ENCODE results near the gene GLP1R.

The GLP1R gene

DNA sequence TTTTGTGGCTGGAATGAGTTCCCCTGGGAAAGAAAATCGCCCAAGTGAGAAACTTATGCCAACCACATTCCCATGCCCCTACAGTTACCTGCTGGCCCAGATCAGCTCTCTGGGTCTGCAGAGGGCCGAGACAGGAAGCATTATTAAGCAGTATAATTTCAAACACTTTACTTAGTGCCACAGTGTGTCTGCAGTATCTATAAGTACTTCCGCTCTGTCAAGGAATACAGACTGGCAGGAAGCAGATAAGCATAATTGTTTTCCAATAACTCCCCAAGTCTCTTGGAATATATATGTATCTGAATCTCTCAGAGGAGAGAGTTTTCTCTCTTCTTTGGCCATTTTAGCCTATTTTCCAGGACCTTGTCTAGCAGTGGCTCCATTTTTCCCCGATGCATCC is 41.5 kb downstream of the GLP1R start (continued):
- TF ChIP-seq WT1 (tag by site-specific recombination; IDR thresholded peaks at IDR 0.05) (no peak), ZFP69B (tag by site-specific recombination; IDR thresholded peaks at IDR 0.05) (no peak), BCL11B (tag by site-specific recombination; IDR thresholded peaks at IDR 0.05; ENCODE audit: low read depth) (no peak), RBAK (tag by site-specific recombination; IDR thresholded peaks at IDR 0.05) (no peak)

DNA sequence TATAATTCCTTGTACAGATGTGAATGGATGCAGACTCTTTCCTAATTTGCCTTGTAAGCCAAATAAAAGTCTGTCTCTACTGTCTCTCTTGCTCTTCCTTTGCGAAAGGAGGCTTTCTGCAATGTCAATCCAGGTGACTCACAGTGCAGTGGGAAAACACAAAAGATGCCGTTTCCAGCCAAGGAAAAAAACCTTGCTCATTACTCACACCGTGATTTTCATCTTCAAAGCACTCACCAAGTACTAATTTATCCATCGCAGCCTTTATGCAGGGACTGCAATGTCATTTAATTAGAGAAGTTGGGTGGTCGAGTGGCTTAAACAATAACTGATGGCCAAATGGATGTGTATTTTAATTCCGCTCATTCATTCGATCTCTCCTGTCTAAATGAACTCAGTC is 42.6 kb downstream of the GLP1R start:
- Histone ChIP-seq H3K27ac (ENCODE audit: extremely low read depth, low read depth, low read length) (no peak overlapping the region), H3K4me1 (ENCODE audit: control insufficient read depth, insufficient read depth, low read length) (peaks cover 5% of the 10 kb centered on the region; the same call in 1 of the 2 replicates), H3K9me3 (ENCODE audit: control insufficient read depth, insufficient read depth, low read depth, low read length) (no peaks in the 10 kb centered on the region), H3K4me3 (ENCODE audit: low read depth, low read length) (no peak overlapping the region), H3K36me3 (ENCODE audit: control insufficient read depth in 2 of 2, insufficient read depth in 1 of 2, low read length in 2 of 2) (no peaks in the 10 kb centered on the region)
- TF ChIP-seq ZNF521 (tag by site-specific recombination; IDR thresholded peaks at IDR 0.05): no peak
- TF ChIP-seq EGR2 (tag by site-specific recombination; IDR thresholded peaks at IDR 0.05; ENCODE audit: low read depth): no peak
- TF ChIP-seq, protein P1, sequence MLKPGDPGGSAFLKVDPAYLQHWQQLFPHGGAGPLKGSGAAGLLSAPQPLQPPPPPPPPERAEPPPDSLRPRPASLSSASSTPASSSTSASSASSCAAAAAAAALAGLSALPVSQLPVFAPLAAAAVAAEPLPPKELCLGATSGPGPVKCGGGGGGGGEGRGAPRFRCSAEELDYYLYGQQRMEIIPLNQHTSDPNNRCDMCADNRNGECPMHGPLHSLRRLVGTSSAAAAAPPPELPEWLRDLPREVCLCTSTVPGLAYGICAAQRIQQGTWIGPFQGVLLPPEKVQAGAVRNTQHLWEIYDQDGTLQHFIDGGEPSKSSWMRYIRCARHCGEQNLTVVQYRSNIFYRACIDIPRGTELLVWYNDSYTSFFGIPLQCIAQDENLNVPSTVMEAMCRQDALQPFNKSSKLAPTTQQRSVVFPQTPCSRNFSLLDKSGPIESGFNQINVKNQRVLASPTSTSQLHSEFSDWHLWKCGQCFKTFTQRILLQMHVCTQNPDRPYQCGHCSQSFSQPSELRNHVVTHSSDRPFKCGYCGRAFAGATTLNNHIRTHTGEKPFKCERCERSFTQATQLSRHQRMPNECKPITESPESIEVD (tag by site-specific recombination; IDR thresholded peaks at IDR 0.05): peak; percentile 62
- no peak for TF ChIP-seq GLI2 (tag by site-specific recombination; IDR thresholded peaks at IDR 0.05; ENCODE audit: borderline replicate concordance, low read depth)
- TF ChIP-seq, protein P2, sequence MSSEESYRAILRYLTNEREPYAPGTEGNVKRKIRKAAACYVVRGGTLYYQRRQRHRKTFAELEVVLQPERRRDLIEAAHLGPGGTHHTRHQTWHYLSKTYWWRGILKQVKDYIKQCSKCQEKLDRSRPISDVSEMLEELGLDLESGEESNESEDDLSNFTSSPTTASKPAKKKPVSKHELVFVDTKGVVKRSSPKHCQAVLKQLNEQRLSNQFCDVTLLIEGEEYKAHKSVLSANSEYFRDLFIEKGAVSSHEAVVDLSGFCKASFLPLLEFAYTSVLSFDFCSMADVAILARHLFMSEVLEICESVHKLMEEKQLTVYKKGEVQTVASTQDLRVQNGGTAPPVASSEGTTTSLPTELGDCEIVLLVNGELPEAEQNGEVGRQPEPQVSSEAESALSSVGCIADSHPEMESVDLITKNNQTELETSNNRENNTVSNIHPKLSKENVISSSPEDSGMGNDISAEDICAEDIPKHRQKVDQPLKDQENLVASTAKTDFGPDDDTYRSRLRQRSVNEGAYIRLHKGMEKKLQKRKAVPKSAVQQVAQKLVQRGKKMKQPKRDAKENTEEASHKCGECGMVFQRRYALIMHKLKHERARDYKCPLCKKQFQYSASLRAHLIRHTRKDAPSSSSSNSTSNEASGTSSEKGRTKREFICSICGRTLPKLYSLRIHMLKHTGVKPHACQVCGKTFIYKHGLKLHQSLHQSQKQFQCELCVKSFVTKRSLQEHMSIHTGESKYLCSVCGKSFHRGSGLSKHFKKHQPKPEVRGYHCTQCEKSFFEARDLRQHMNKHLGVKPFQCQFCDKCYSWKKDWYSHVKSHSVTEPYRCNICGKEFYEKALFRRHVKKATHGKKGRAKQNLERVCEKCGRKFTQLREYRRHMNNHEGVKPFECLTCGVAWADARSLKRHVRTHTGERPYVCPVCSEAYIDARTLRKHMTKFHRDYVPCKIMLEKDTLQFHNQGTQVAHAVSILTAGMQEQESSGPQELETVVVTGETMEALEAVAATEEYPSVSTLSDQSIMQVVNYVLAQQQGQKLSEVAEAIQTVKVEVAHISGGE (tag by site-specific recombination; conservative IDR thresholded peaks at IDR 0.05; ENCODE audit: low read depth): no peak
- no peak for TF ChIP-seq ZNF2 (tag by site-specific recombination; IDR thresholded peaks at IDR 0.05)
- TF ChIP-seq GLIS2 (tag by site-specific recombination; IDR thresholded peaks at IDR 0.05): no peak
- ChIA-PET CTCF (interaction anchor here (1.0 to 3.8 kb wide), 8 partner anchors 9 to 219 kb away, joined by 3 to 26 read pairs (median 6); no protein-coding TSS in a partner anchor), POLR2A (interaction anchor here (0.6 kb wide), 2 partner anchors 47 to 388 kb away, joined by 3 to 5 read pairs; no protein-coding TSS in a partner anchor)

DNA sequence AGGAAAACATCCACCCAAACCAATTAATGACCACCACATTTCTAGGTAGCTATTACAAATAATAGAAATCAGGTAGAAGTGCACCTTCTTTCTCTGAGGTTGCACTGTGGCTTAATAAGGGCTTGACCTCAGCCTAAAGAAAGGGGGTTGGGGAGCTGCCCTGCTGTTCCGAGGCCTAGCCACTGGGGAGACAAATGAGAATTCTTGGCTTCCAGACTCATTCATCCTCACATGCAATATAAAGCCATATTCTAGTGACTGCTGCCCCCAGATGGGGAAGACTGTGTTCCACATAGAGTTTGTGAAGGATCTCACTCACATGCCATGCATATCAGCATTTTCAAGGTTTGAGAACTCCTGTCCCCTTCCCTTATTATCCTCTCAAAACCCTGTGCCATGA is 43.5 kb downstream of the GLP1R start:
- CTCF ChIA-PET: interaction anchor here (0.6 to 3.8 kb wide), 12 partner anchors 8 to 220 kb away, joined by 3 to 26 read pairs (median 4); partner anchors contain the start of gene SAYSD1
- Histone ChIP-seq H3K9me3 (ENCODE audit: control insufficient read depth, insufficient read depth, low read depth, low read length) (no peaks in the 10 kb centered on the region), H3K4me3 (ENCODE audit: low read depth, low read length) (no peak overlapping the region), H3K36me3 (ENCODE audit: control insufficient read depth in 2 of 2, insufficient read depth in 1 of 2, low read length in 2 of 2) (no peaks in the 10 kb centered on the region), H3K4me1 (ENCODE audit: control insufficient read depth, insufficient read depth, low read length) (peaks cover 5% of the 10 kb centered on the region; the same call in 1 of the 2 replicates), H3K27ac (ENCODE audit: extremely low read depth, low read depth, low read length) (no peak overlapping the region)
- POLR2A ChIA-PET: no interaction called here
- TF ChIP-seq ZNF791 (tag by site-specific recombination; IDR thresholded peaks at IDR 0.05): no peak
- no peak for TF ChIP-seq SCRT1 (tag by site-specific recombination; IDR thresholded peaks at IDR 0.05; ENCODE audit: borderline replicate concordance)
- TF ChIP-seq, protein P3, sequence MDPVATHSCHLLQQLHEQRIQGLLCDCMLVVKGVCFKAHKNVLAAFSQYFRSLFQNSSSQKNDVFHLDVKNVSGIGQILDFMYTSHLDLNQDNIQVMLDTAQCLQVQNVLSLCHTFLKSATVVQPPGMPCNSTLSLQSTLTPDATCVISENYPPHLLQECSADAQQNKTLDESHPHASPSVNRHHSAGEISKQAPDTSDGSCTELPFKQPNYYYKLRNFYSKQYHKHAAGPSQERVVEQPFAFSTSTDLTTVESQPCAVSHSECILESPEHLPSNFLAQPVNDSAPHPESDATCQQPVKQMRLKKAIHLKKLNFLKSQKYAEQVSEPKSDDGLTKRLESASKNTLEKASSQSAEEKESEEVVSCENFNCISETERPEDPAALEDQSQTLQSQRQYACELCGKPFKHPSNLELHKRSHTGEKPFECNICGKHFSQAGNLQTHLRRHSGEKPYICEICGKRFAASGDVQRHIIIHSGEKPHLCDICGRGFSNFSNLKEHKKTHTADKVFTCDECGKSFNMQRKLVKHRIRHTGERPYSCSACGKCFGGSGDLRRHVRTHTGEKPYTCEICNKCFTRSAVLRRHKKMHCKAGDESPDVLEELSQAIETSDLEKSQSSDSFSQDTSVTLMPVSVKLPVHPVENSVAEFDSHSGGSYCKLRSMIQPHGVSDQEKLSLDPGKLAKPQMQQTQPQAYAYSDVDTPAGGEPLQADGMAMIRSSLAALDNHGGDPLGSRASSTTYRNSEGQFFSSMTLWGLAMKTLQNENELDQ (tag by site-specific recombination; IDR thresholded peaks at IDR 0.05; ENCODE audit: low read depth): no peak
- TF ChIP-seq KLF9 (tag by site-specific recombination; IDR thresholded peaks at IDR 0.05; ENCODE audit: low read depth): no peak
- peak; percentile 42; the same call in 1 of the 2 replicates for TF ChIP-seq ZNF341 (tag by site-specific recombination; IDR thresholded peaks at IDR 0.05; ENCODE audit: low read depth)
- TF ChIP-seq YY2 (tag by site-specific recombination; IDR thresholded peaks at IDR 0.05): no peak
- TF ChIP-seq ZBTB20 (tag by site-specific recombination; IDR thresholded peaks at IDR 0.05): no peak
- no peak for TF ChIP-seq ZNF24 (tag by site-specific recombination; IDR thresholded peaks at IDR 0.05)
- TF ChIP-seq ZBTB17 (tag by site-specific recombination; IDR thresholded peaks at IDR 0.05): no peak
- no peak for TF ChIP-seq GLI2 (tag by site-specific recombination; IDR thresholded peaks at IDR 0.05; ENCODE audit: borderline replicate concordance, low read depth)
- TF ChIP-seq ZNF654 (tag by site-specific recombination; IDR thresholded peaks at IDR 0.05; ENCODE audit: low read depth): peak; percentile 51
- TF ChIP-seq ZNF560 (tag by site-specific recombination; IDR thresholded peaks at IDR 0.05; ENCODE audit: borderline replicate concordance): no peak
- TF ChIP-seq, protein P4, sequence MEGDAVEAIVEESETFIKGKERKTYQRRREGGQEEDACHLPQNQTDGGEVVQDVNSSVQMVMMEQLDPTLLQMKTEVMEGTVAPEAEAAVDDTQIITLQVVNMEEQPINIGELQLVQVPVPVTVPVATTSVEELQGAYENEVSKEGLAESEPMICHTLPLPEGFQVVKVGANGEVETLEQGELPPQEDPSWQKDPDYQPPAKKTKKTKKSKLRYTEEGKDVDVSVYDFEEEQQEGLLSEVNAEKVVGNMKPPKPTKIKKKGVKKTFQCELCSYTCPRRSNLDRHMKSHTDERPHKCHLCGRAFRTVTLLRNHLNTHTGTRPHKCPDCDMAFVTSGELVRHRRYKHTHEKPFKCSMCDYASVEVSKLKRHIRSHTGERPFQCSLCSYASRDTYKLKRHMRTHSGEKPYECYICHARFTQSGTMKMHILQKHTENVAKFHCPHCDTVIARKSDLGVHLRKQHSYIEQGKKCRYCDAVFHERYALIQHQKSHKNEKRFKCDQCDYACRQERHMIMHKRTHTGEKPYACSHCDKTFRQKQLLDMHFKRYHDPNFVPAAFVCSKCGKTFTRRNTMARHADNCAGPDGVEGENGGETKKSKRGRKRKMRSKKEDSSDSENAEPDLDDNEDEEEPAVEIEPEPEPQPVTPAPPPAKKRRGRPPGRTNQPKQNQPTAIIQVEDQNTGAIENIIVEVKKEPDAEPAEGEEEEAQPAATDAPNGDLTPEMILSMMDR (tag by site-specific recombination; IDR thresholded peaks at IDR 0.05): peak; percentile 83
- no peak for TF ChIP-seq ZBTB7A (tag by site-specific recombination; IDR thresholded peaks at IDR 0.05; ENCODE audit: low read depth)

Measured in HEK293 (cell line).